HG03135 (cell line): ENCODE data around the gene CDK16.

Experiments
- ATAC-seq: cut with Tn5 transposase; IDR thresholded peaks from one replicate; pipeline ENCODE4 v1.9.1; 2021; ENCODE audit warnings: mild to moderate bottlenecking, moderate library complexity; ENCODE audit not compliant: unreplicated experiment

The CDK16 gene

DNA sequence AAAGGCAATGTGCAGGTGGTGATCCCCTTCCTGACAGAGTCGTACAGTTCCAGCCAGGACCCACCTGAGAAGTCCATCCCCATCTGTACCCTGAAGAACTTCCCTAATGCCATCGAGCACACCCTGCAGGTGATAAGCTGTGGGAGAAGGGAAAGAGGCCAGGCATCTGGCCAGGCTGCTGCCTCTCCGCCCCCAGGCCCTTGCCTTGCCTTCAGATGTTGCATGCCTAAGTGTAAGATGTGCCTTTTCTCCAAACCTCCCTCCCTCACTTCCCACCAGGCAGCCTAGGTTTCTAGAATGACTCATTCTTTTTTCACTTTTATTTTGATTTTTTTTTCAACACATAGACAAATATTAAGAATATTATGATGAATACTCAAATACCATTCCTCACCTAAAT is 12.2 kb upstream of the CDK16 start:
- no peak for ATAC-seq

DNA sequence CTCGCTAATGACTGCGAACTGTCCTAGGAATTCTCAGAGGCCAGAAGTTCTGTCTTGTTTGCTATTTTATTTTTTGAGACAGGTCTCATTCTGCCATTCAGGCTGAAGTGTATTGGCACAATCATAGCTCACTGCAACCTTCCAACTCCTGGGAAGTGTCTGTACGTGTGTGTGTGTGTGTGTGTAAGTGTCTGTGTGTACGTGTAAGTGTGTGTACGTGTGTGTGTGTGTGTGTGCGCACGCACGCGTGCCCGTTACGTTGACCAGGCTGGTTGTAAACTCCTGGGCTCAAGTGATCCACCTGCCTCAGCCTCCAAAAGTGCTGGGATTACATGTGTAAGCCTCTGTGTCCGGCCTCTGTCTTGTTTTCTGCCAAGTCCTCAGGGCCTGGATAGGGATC is 10.4 kb upstream of the CDK16 start:
- ATAC-seq = no peak

DNA sequence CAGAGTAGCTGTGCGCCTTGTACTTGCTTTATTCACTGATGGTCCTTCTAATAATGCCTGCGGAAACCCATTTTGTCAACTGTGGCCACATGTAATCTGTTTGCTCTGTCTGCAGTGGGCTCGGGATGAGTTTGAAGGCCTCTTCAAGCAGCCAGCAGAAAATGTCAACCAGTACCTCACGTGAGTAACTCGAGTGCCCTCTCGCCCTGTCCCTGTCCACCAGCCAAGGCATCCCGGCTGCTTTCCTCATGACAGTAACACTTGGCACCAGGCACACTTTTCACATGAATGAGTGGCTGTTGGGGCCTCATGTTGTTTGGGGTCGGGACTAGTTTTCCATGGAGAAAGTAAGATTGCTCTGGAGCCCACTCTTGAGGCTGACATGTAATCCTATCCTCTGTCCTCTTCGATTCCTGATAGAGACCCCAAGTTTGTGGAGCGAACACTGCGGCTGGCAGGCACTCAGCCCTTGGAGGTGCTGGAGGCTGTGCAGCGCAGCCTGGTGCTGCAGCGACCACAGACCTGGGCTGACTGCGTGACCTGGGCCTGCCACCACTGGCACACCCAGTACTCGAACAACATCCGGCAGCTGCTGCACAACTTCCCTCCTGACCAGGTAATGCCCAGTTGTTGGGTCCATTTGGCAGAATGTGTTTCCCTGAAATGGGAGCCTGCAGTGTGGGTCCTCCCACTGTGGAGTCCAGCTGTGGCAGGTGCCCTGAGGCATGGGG is 8.8 kb upstream of the CDK16 start:
- no peak for ATAC-seq

DNA sequence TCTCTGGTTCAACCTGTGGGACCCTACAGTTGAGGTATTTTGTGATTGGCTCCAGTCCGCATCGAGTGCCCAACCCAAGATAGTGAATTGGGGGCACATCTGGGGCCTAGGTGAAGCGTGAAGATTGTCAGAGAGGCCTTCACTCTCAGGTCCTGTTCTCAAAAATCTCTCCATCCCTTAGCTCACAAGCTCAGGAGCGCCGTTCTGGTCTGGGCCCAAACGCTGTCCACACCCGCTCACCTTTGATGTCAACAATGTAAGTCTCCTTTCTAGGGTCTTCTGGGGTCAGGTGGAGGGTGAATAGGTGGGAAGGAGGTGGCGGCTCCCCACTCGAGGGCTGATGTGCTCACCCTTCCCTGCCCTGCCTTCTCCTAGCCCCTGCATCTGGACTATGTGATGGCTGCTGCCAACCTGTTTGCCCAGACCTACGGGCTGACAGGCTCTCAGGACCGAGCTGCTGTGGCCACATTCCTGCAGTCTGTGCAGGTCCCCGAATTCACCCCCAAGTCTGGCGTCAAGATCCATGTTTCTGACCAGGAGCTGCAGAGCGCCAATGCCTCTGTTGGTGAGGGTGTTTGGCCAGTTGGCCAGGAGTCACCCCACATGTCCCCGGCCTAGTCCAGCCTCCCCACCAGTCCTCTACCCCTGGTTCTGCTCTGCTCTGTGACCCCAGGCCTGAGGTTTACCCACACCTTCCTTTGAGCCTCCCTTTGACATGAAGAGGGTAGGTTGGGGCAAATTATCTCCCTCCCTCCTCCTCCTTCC is 7.6 kb upstream of the CDK16 start:
- no peak for ATAC-seq

DNA sequence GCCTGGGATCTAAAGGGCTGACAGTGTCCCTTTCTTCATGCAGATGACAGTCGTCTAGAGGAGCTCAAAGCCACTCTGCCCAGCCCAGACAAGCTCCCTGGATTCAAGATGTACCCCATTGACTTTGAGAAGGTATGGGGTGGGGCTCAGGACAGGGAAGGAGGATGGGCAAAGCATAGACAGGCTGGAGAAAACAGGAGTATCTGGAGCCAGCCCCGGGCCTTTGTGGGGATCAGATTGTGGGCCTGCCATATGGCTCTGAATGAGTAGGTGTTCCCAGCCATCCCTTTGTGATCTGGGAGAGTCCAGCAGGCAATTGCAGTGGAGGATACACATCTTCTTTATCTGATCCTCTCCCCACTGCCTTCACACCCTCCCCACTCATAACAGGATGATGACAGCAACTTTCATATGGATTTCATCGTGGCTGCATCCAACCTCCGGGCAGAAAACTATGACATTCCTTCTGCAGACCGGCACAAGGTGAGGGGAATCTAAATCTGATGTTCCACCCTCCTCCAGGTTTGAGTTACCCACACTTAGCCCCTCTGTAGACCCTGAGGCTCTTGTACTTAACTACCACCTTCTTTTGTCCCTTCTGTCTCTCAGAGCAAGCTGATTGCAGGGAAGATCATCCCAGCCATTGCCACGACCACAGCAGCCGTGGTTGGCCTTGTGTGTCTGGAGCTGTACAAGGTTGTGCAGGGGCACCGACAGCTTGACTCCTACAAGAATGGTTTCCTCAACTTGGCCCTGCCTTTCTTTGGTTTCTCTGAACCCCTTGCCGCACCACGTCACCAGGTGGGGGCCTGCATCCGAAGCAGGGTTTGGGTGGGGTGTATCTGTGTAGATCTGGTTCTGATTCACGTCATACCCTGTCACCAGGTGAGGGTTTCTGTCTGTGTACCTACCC is 5.8 kb upstream of the CDK16 start:
- no peak for ATAC-seq

DNA sequence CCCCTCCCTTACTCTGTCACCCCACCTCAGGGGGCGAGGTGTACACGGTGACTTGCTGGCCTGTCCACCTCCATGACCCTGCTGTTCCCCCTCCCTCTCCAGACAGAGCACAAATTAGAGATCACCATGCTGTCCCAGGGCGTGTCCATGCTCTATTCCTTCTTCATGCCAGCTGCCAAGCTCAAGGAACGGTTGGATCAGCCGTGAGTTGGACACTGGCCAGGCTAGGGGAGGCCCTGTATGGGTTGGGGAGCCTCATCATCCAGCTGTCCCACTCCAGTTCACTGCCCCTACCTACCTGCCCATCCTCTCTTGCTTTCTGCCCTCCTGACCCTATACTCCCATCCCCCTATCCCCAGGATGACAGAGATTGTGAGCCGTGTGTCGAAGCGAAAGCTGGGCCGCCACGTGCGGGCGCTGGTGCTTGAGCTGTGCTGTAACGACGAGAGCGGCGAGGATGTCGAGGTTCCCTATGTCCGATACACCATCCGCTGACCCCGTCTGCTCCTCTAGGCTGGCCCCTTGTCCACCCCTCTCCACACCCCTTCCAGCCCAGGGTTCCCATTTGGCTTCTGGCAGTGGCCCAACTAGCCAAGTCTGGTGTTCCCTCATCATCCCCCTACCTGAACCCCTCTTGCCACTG is 3.9 kb upstream of the CDK16 start:
- ATAC-seq = no peak

DNA sequence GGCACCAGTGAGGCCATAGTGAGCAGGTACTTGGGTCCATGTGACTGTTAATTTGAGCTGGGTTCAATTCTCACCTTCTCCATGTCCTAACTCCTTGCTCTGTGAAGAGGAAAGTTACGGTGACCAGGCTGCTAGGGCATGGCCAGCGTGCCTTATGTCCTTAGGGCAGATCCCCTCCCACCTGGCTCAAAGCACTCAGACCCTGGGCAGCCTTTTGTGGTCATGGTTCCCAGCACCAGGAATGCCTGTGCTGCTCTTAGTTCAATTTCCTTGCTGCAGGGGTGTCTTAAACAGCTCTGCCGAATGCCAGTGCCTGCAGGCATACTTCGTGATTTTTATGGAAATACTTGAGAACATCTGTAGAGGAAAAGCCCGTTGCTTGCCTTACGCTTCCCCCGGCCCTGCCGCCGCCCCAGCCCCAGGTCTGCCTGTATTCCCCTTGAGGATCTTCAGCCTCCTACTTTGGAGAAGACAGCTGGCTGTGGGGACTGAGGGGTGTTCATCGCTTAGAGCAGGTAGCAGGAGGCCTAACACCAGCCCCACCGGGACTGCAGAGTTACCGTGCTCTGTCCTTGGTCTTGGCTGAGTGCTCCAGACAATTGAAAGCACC is 3.1 kb upstream of the CDK16 start:
- ATAC-seq = no peak

DNA sequence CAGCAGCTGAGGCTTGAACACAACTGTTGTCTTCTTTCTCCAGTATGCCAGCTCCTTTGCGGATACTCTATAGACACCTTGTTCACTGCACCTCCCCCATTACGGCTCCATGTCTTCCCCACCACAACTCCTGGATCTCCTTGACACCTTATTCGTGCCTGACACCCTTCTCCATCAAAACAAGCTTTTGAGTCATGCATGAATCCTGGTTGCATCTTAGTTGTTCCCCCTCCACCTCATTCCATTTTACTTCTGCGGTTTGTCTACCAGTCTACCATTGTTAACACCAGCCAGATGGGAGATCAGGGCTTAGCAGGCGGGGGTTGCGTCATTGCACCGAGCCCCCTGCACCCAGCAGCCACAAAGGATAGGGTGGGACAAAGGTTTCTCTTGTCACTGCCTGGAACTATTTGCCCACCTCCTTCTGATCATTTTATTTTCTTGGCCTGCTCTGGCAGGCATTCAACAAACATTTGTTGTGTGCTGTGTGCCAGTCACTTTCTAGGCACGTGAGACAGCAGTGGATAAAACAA is 2.0 kb upstream of the CDK16 start:
- ATAC-seq = no peak

DNA sequence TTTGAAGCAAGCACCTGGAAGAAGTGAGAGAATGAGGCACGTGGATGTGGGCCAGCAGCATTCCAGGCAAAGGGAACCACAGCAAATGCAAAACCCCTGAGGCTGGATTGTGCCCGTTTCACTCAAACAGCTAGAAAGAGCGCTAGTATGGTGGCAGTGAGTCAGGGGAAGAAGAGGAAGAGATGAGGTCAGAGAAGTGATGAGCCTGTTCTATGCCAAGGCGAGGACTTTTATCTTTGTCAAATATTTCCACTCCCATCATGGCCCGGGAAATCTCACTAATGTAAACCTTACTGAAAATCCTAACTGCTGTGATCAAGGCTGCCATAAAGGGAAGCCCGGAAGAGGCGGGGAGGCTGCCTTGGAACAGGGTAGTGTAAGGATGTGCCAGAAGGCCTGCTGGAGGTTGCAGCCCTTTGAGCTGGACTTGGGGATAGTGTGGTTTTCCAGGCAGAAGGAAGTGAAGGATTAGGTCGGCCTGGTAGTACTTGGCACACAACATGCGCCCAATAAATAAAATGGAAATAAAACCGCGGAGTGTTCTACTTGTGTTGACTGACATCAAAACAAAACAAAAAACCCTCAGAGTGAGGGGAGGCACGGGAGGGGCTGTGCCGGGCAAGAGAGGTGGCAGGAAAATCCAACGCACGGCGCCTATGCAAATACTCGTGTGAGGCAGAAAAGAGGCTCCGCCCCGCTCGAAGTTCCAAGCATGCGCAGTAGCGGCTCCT is 1.2 kb upstream of the CDK16 start:
- no peak for ATAC-seq

DNA sequence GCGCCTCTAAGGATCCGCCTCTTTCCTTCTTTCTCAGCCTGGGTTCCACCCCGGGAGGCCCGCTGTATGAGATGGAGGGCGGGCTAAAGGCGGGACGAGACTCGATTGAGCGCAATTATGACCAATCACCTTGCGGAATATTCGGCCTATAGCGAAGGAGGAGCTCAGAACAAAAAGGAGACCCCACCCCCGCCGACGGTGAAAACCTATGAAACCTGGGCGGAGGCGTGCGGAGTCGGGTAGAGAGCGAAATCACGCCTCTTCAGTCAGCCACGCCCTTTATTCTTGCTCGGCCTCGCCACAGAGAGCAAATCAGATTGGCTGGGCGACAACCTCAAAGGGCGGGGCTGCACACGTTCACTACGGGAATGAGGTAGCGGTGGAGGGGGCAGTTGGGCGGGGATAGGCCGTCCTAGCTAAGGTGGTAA is 615 bp upstream of the CDK16 start:
- peak; percentile 89 for ATAC-seq

DNA sequence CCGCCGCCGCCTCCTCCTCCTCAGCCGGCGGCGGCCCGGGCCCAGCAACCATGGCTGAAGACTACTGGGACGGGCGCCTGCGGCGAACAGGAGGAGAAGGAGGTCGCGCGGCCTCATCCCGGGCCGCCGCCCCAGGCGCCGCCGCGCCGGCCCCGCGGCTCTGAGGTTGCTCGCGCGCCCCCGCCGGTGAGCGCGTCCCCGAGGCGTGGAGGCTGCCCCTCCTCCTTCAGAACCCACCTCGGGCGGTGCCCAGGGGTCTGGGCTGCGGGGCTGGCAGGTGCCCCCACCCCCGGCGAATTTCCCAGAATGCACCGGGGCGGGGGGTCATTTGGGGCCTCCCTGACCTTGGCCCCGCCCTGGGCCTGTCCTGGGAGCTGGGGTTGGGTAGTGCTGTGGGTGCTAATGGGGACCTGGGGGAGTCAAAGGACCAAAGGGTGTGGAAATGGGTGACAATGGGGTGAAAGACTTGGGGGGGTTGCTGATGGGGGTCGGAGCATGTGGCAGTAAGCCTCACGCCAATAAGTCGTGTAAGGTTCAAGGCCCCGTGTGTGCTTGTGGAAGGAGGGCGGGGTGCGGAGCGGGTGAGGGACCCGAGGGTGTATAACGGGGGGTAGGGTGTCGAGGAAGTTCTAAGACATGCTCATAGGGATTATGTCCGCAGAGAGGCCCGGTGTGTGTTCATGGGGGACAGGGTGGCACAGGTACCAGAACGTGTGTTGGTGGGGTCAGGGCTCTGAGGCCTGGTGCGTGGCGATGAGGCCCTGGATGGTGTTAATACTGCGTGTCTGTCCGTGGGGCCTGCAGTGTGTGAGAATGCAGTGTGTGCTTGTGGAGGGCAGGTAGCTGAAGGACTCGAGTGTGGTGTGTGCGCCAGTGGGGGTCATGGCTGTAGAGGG is 687 bp downstream of the CDK16 start:
- no peak for ATAC-seq

DNA sequence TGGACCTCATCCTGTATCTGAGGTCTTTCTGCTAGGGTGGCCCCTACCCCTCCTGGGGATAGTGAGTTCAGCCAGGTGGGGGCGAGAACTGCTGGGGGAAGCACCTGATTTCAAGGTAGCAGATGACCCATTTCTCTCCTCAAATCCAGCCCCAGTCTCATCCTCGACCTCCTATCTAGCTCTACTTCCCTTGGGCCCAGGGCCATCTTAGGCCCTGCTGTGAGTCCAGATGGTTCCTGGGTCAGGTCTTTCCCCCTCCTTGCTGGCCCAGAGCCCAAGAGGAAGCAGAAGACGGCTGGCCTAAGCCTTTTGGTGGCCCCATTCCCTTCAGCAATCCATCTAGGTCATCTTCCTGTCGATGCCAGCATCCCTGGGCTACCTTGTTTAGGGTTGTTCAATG is 3.3 kb downstream of the CDK16 start:
- no peak for ATAC-seq

DNA sequence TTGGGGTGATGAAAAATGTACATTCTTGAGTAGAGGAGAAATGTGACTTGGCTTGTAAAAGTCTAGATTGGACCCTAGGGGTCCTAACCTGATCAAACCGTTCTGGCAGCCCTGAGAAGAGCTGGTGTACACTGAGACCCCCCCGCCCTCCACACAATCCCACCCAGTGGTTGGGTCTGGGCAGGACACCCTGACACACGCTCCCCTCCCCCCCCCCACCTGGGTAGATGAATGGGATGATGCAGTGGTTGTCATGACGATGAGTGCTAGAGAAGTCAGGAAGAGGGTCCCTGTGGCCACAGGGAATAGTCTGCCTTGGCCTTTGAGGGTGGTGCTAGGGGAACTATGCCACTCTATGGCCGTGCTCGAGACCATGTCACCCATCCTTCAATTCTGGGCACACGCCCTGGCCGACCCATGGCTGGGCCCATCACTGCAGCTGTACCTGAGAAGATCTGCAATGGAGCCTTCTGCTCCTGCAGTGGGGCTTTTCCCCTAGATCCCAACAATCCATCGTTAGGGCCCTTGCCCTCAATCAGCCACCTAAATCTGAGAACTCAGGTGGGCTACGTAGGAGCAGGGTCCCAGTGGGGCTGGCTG is 4.4 kb downstream of the CDK16 start:
- ATAC-seq = no peak

DNA sequence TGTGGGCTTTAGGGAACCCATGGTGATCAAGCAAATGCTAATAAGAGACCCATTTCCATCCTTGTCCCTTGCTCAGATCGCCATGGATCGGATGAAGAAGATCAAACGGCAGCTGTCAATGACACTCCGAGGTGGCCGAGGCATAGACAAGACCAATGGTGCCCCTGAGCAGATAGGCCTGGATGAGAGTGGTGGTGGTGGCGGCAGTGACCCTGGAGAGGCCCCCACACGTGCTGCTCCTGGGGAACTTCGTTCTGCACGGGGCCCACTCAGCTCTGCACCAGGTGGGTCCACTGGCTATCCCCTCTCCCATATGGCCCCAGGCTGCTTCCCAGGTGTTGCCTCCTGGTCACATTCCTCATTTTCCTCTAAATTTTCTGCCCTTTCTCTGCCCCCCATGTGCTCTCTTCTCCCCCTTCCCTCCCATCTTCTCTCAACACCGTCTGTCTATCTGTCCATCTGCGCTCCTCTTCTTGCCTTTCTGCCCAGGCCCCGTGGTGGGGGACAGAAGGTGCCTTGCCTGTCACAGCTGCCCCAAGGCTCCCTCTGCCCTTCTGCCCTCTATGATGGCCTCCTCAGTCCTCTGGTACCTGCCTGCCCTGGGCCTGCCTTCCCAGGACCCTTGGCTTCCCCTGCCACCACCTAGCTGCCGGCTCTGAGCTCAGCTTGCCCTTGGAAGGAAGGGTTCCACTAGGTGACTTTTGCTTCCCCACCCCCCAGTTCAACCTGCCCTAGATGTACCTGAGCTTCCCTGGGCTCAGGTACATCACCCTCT is 5.2 kb downstream of the CDK16 start:
- no peak for ATAC-seq

DNA sequence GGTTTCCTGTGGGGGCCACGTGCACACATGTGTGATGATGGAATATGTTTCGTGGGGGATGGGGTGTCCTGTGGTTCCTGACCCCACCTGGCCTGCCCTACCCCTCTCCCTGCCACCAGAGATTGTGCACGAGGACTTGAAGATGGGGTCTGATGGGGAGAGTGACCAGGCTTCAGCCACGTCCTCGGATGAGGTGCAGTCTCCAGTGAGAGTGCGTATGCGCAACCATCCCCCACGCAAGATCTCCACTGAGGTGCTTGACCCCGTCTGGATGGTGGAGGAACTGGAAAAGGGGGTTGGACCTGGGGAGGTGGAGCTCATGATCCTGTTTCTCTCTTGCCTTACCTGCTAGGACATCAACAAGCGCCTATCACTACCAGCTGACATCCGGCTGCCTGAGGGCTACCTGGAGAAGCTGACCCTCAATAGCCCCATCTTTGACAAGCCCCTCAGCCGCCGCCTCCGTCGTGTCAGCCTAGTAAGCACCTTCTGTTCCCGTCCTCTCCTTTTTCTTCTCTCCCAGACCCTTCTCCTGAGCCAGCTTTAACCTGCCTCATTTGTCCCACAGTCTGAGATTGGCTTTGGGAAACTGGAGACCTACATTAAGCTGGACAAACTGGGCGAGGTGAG is 5.9 kb downstream of the CDK16 start:
- no peak for ATAC-seq

DNA sequence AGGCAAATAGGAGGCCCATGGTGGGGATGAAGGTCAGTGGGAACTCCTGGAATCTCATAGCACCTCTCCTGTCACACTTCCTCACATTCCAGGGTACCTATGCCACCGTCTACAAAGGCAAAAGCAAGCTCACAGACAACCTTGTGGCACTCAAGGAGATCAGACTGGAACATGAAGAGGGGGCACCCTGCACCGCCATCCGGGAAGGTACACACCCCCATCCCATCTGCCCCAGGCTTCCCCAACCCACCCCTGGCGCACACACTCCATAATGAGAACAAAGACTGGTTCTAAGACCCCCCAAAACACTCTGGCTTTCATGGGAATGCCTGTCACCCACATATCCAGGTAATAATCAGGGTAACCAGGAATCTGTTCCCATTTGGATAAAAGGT is 6.4 kb downstream of the CDK16 start:
- ATAC-seq = no peak

DNA sequence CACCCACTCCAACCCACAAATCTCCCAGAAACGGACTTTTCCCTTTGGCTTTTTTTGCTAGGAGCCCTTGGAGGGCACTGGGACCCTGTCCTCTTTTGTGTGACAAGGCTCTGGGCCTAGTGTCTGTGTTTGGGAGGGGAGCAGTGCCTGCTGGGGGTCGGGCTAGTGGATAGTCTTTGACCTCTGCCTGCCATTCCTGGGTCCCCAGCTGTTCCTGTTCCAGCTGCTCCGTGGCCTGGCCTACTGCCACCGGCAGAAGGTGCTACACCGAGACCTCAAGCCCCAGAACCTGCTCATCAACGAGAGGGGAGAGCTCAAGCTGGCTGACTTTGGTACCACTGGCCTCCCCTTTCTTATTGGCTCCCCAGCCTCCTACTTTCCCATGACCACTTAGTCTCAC is 7.6 kb downstream of the CDK16 start:
- ATAC-seq = no peak
